ENCODE results near the gene TREML4.
"Not testable (repeated sequence)": the region's sequence is repeated elsewhere in the genome, so short reads cannot be mapped to it uniquely, and the experiment has no call there.

TREML4 gene

GRCh38 chr6:41228096-41228495, at the start of gene TREML4:
Gene TREML4 (plus strand): TSS chr6:41228349. CDS start chr6:41228428, 79 bp downstream.
- no peak for DNase-seq (ENCODE audit: low spot score)

GRCh38 chr6:41179163-41179562, 49.0 kb upstream of the TREML4 start:
- DNase-seq (ENCODE audit: low spot score) = no peak

GRCh38 chr6:41181566-41181965, 46.6 kb upstream of the TREML4 start:
- no peak for DNase-seq (ENCODE audit: low spot score)

- DNase-seq (ENCODE audit: low spot score) = peak; percentile 46
These were observed 45.8 kb upstream of the TREML4 start for GRCh38 chr6:41182069-41183034.

- DNase-seq (ENCODE audit: low spot score) = no peak
These were observed 43.4 kb upstream of the TREML4 start for GRCh38 chr6:41184761-41185160.

GRCh38 chr6:41186031-41186562, 42.1 kb upstream of the TREML4 start:
- no peak for DNase-seq (ENCODE audit: low spot score)

GRCh38 chr6:41187924-41188886, 39.9 kb upstream of the TREML4 start:
- no peak for DNase-seq (ENCODE audit: low spot score)

GRCh38 chr6:41189046-41189445, 39.1 kb upstream of the TREML4 start:
- not testable (repeated sequence) for DNase-seq (ENCODE audit: low spot score)

- no peak for DNase-seq (ENCODE audit: low spot score)
These were observed 38.2 kb upstream of the TREML4 start for GRCh38 chr6:41189967-41190366.

- DNase-seq (ENCODE audit: low spot score) = no peak
These were observed 37.4 kb upstream of the TREML4 start for GRCh38 chr6:41190791-41191190.

- DNase-seq (ENCODE audit: low spot score) = no peak
These were observed 36.6 kb upstream of the TREML4 start for GRCh38 chr6:41191569-41191968.

GRCh38 chr6:41193171-41193734, 34.9 kb upstream of the TREML4 start:
- no peak for DNase-seq (ENCODE audit: low spot score)

- DNase-seq (ENCODE audit: low spot score) = no peak
These were observed 34.3 kb upstream of the TREML4 start for GRCh38 chr6:41193884-41194283.

- no peak for DNase-seq (ENCODE audit: low spot score)
These were observed 33.8 kb upstream of the TREML4 start for GRCh38 chr6:41194386-41194785.

- DNase-seq (ENCODE audit: low spot score) = no peak
These were observed 30.9 kb upstream of the TREML4 start for GRCh38 chr6:41197234-41197633.

GRCh38 chr6:41199552-41200246, 28.4 kb upstream of the TREML4 start:
- no peak for DNase-seq (ENCODE audit: low spot score)

GRCh38 chr6:41200296-41200900, 27.8 kb upstream of the TREML4 start:
- DNase-seq (ENCODE audit: low spot score) = no peak

- DNase-seq (ENCODE audit: low spot score) = no peak
These were observed 27.0 kb upstream of the TREML4 start, which contains the start of gene TREML2 for GRCh38 chr6:41200901-41201763. Gene TREML2 (minus strand): TSS chr6:41201149. CDS start chr6:41201008, 141 bp downstream.

- no peak for DNase-seq (ENCODE audit: low spot score)
These were observed 26.4 kb upstream of the TREML4 start for GRCh38 chr6:41201764-41202173.

GRCh38 chr6:41204156-41204555, 24.0 kb upstream of the TREML4 start:
- DNase-seq (ENCODE audit: low spot score) = no peak

Measured in LoVo (cell line).